Suprapubic skin (tissue), 4 donors: ENCODE data around the gene MLXIP. TPM values are rescaled to one million over a fixed set of nuclear protein-coding genes. Genes with fewer than 3 reads are reported as not detected.

Experiments
- DNase-seq, 2 donors: peaks; one replicate each; pipeline ENCODE4 v3.0.0-alpha.2; 2019; ENCODE audit warnings: low spot score in 2 of 2
- H3K27ac ChIP-seq: fragments of 200-600 bp; sonication (generic); one replicate; pipeline ENCODE4 v1.5.1; 2019
- H3K27me3 ChIP-seq: fragments of 200-600 bp; sonication (generic); one replicate; pipeline ENCODE4 v1.5.1; 2019
- H3K36me3 ChIP-seq: fragments of 200-600 bp; sonication (generic); one replicate; pipeline ENCODE4 v1.5.1; 2019
- H3K4me1 ChIP-seq: fragments of 200-600 bp; sonication (generic); one replicate; pipeline ENCODE4 v1.5.1; 2019
- H3K4me3 ChIP-seq: fragments of 200-600 bp; sonication (generic); one replicate; pipeline ENCODE4 v1.5.1; 2019; ENCODE audit warnings: mild to moderate bottlenecking
- H3K9me3 ChIP-seq: fragments of 200-600 bp; sonication (generic); one replicate; pipeline ENCODE4 v1.5.1; 2019
- CTCF ChIP-seq, 2 donors: fragments of 200-600 bp in 1 of 2; fragments of 450-650 bp in 1 of 2; sonication (generic) in 1 of 2; IDR thresholded peaks; one replicate each; pipeline ENCODE4 v1.5.1; 2016 to 2019; ENCODE audit warnings: antibody characterized with exemption in 2 of 2, mild to moderate bottlenecking in 1 of 2, moderate library complexity in 1 of 2
- EP300 ChIP-seq: sonication (generic); formaldehyde crosslinking; IDR thresholded peaks from one replicate; pipeline ENCODE4 v1.6.1; 2017; ENCODE audit warnings: antibody characterized with exemption
- POLR2A ChIP-seq, 2 donors: fragments of 450-650 bp; IDR thresholded peaks; one replicate each; pipeline ENCODE4 v1.6.1; 2017; ENCODE audit warnings: antibody characterized with exemption in 2 of 2, mild to moderate bottlenecking in 2 of 2, moderate library complexity in 2 of 2
- POLR2AphosphoS5 ChIP-seq, 3 donors: sonication (generic); formaldehyde crosslinking; IDR thresholded peaks; one replicate each; pipeline ENCODE4 v1.6.1; 2017; ENCODE audit warnings: antibody characterized with exemption in 3 of 3
- WGBS: methylation state at CpG from one replicate; pipeline ENCODE4 v1.1.5; 2018; 5-methylcytosine and 5-hydroxymethylcytosine counted together
- total RNA-seq, 4 donors: library from RNA; depleted of rRNA; stranded (reverse); fragments of >200 nt; gene quantifications; one replicate each; pipeline ENCODE4 v1.1.0, GENCODE V29; 2016

MLXIP gene
- total RNA-seq, 4 donors from 2014 or later = 25.2 to 91.4 (median 35.4) TPM

GRCh38 chr12:122160761-122161160, 82.2 kb downstream of the MLXIP start:
- 69% methylated on average over 11 of the region's 11 CpGs for WGBS
- TF ChIP-seq EP300 = no peak
- no peak for TF ChIP-seq CTCF (IDR thresholded peaks at IDR 0.05)
- no peak for TF ChIP-seq POLR2A (IDR thresholded peaks at IDR 0.05)
- no peak for TF ChIP-seq POLR2AphosphoS5 (IDR thresholded peaks at IDR 0.05)
- no peaks in the 10 kb centered on the region for H3K4me1 ChIP-seq
- peaks cover 3% of the 10 kb centered on the region for H3K27me3 ChIP-seq
- no peaks in the 10 kb centered on the region for H3K9me3 ChIP-seq
- DNase-seq = no peak
- H3K4me3 ChIP-seq = no peak overlapping the region
- no peak overlapping the region for H3K27ac ChIP-seq
- H3K36me3 ChIP-seq = no peaks in the 10 kb centered on the region

GRCh38 chr12:122161682-122162081, 83.1 kb downstream of the MLXIP start:
- Histone ChIP-seq H3K4me1 (no peaks in the 10 kb centered on the region), H3K27me3 (peaks cover 3% of the 10 kb centered on the region), H3K4me3 (no peak overlapping the region), H3K9me3 (no peaks in the 10 kb centered on the region), H3K36me3 (no peaks in the 10 kb centered on the region), H3K27ac (no peak overlapping the region)
- WGBS = 75% methylated on average over 8 of the region's 8 CpGs
- TF ChIP-seq POLR2AphosphoS5 (IDR thresholded peaks at IDR 0.05) (no peak), EP300 (no peak), POLR2A (IDR thresholded peaks at IDR 0.05) (no peak), CTCF (IDR thresholded peaks at IDR 0.05) (no peak)
- DNase-seq = no peak

GRCh38 chr12:122162976-122163375, 84.4 kb downstream of the MLXIP start:
- Histone ChIP-seq H3K4me1 (no peaks in the 10 kb centered on the region), H3K27ac (no peak overlapping the region), H3K4me3 (no peak overlapping the region), H3K27me3 (peaks cover 3% of the 10 kb centered on the region), H3K9me3 (no peaks in the 10 kb centered on the region), H3K36me3 (no peaks in the 10 kb centered on the region)
- no peak for DNase-seq
- TF ChIP-seq CTCF (IDR thresholded peaks at IDR 0.05) (no peak), POLR2AphosphoS5 (IDR thresholded peaks at IDR 0.05) (no peak), POLR2A (IDR thresholded peaks at IDR 0.05) (no peak), EP300 (no peak)
- 86% methylated on average over 3 of the region's 3 CpGs for WGBS

- Histone ChIP-seq H3K27ac (no peak overlapping the region), H3K9me3 (no peaks in the 10 kb centered on the region), H3K27me3 (peaks cover 3% of the 10 kb centered on the region), H3K36me3 (no peaks in the 10 kb centered on the region), H3K4me1 (no peaks in the 10 kb centered on the region), H3K4me3 (no peak overlapping the region)
- DNase-seq = no peak
- no peak for TF ChIP-seq EP300
- WGBS = 89% methylated on average over 12 of the region's 22 CpGs
Observed at GRCh38 chr12:122166422-122167349, 88.1 kb downstream of the MLXIP start.

- H3K4me1 ChIP-seq = no peaks in the 10 kb centered on the region
- H3K27ac ChIP-seq = no peak overlapping the region
- no peaks in the 10 kb centered on the region for H3K27me3 ChIP-seq
- TF ChIP-seq POLR2AphosphoS5 (IDR thresholded peaks at IDR 0.05) (no peak), CTCF (IDR thresholded peaks at IDR 0.05) (no peak), POLR2A (IDR thresholded peaks at IDR 0.05) (no peak), EP300 (no peak)
- no peak for DNase-seq
- no peak overlapping the region for H3K4me3 ChIP-seq
- H3K36me3 ChIP-seq = no peaks in the 10 kb centered on the region
- no peaks in the 10 kb centered on the region for H3K9me3 ChIP-seq
- 81% methylated on average over 10 of the region's 10 CpGs for WGBS
Observed at GRCh38 chr12:122167356-122167925, 88.9 kb downstream of the MLXIP start.
